ENCODE data around the gene WDR41. TPM values are rescaled to one million over a fixed set of nuclear protein-coding genes. Genes with fewer than 3 reads are reported as not detected.
"Not testable (repeated sequence)": the region's sequence is repeated elsewhere in the genome, so short reads cannot be mapped to it uniquely, and the experiment has no call there.

The WDR41 gene
- polyA plus RNA-seq, 1 experiment = 112 TPM

DNA sequence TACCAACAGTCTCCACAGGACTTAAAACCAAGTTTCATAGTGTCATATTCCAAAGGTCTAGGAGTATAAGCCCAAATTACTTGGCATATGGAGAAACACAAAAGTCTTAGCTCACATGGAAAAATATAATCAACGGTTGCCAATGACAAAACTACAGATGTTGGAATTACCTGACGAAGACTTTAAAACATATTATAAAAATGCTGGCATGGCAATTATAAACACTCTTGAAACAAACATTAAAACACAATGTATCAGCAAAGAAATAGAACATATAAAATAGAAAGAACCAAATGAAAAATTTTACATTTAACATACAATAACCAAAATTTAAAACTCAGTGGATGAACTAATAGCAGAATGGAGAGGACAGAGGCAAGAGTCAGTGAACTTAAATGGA, 7.9 kb upstream of the WDR41 start:
- ChIA-PET CTCF (interaction anchor here (3.5 kb wide), 1 partner anchor 8 kb away, joined by 10 read pairs; the partner anchor contains the start of gene WDR41), POLR2A (no interaction called here)
- no peak for DNase-seq (ENCODE audit: low read depth)
- Histone ChIP-seq H3K36me3 (ENCODE audit: control insufficient read depth, insufficient read depth, low read length) (no peaks in the 10 kb centered on the region), H3K4me3 (ENCODE audit: low read depth, low read length) (no peak overlapping the region), H3K27me3 (ENCODE audit: control insufficient read depth, insufficient read depth, low read length) (peaks cover 4% of the 10 kb centered on the region)
- TF ChIP-seq, protein P1, sequence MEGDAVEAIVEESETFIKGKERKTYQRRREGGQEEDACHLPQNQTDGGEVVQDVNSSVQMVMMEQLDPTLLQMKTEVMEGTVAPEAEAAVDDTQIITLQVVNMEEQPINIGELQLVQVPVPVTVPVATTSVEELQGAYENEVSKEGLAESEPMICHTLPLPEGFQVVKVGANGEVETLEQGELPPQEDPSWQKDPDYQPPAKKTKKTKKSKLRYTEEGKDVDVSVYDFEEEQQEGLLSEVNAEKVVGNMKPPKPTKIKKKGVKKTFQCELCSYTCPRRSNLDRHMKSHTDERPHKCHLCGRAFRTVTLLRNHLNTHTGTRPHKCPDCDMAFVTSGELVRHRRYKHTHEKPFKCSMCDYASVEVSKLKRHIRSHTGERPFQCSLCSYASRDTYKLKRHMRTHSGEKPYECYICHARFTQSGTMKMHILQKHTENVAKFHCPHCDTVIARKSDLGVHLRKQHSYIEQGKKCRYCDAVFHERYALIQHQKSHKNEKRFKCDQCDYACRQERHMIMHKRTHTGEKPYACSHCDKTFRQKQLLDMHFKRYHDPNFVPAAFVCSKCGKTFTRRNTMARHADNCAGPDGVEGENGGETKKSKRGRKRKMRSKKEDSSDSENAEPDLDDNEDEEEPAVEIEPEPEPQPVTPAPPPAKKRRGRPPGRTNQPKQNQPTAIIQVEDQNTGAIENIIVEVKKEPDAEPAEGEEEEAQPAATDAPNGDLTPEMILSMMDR (IDR thresholded peaks at IDR 0.05; ENCODE audit: insufficient read depth, low read depth, low read length) = no peak

DNA sequence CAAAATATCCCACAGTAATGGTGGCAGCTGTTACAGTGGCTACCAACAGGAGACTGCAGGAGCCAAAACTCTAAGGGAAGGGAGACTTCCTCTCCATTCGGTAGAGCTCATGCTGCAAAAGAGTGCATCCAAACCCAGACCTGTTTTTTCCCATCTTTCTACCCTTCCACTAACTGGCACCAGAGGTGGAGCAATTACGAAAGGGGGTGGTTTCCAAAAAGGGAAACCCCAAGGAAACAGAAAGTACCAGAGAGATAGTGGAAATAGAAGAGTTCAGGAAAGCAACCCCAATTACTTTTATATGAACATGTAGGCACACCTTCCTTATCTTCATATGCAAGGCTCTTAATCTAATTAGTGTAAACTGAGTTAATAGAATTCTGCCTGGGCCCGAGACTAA, 7.3 kb upstream of the WDR41 start:
- Histone ChIP-seq H3K36me3 (ENCODE audit: control insufficient read depth, insufficient read depth, low read length) (no peaks in the 10 kb centered on the region), H3K27me3 (ENCODE audit: control insufficient read depth, insufficient read depth, low read length) (peaks cover 4% of the 10 kb centered on the region), H3K4me3 (ENCODE audit: low read depth, low read length) (no peak overlapping the region)
- ChIA-PET POLR2A (no interaction called here), CTCF (no interaction called here)
- TF ChIP-seq, protein P1 (IDR thresholded peaks at IDR 0.05; ENCODE audit: insufficient read depth, low read depth, low read length) = no peak
- DNase-seq (ENCODE audit: low read depth) = no peak

GRCh38 chr5:77498952-77499351, 6.8 kb upstream of the WDR41 start:
- Histone ChIP-seq H3K4me3 (ENCODE audit: low read depth, low read length) (no peak overlapping the region), H3K27me3 (ENCODE audit: control insufficient read depth, insufficient read depth, low read length) (peaks cover 4% of the 10 kb centered on the region), H3K36me3 (ENCODE audit: control insufficient read depth, insufficient read depth, low read length) (no peaks in the 10 kb centered on the region)
- TF ChIP-seq, protein P1 (IDR thresholded peaks at IDR 0.05; ENCODE audit: insufficient read depth, low read depth, low read length) = no peak
- no peak for DNase-seq (ENCODE audit: low read depth)
- POLR2A ChIA-PET = no interaction called here
- CTCF ChIA-PET = no interaction called here

DNA sequence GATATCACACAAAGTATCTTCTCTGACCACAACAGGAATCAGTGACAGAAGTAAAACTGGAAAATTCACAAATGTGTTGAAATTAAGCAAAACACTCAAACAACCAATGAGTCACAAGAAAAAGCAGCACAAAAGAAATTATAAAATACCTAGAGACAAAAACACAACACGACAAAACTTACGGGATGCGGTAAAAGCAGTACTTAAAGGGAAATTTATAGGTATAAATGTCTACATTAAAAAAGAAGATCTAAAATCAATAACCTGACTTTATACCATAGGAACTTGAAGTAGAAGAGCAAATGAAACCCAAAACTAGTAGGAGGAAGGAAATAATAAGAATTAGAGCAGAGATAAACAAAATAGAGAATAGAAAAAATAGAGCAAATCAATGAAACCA, 2.8 kb upstream of the WDR41 start:
- no peak overlapping the region for H3K4me3 ChIP-seq (ENCODE audit: low read depth, low read length)
- ChIA-PET POLR2A (no interaction called here), CTCF (no interaction called here)
- no peak for DNase-seq (ENCODE audit: low read depth)
- TF ChIP-seq, protein P1 (IDR thresholded peaks at IDR 0.05; ENCODE audit: insufficient read depth, low read depth, low read length) = no peak
- no peaks in the 10 kb centered on the region for H3K36me3 ChIP-seq (ENCODE audit: control insufficient read depth, insufficient read depth, low read length)
- peaks cover 4% of the 10 kb centered on the region for H3K27me3 ChIP-seq (ENCODE audit: control insufficient read depth, insufficient read depth, low read length)

GRCh38 chr5:77492653-77493000, 511 bp upstream of the WDR41 start:
- POLR2A ChIA-PET = interaction anchor here (0.6 to 1.3 kb wide), 2 partner anchors 132 to 347 kb away, joined by 3 to 5 read pairs; no protein-coding TSS in a partner anchor
- TF ChIP-seq, protein P1 (IDR thresholded peaks at IDR 0.05; ENCODE audit: insufficient read depth, low read depth, low read length) = no peak
- Histone ChIP-seq H3K36me3 (ENCODE audit: control insufficient read depth, insufficient read depth, low read length) (0 out of 2 replicates have a peak, but pooled peaks cover 1% of the 10 kb centered on the region), H3K4me3 (ENCODE audit: low read depth, low read length) (peak overlapping the region; percentile 26), H3K27me3 (ENCODE audit: control insufficient read depth, insufficient read depth, low read length) (no peaks in the 10 kb centered on the region; the same call in 1 of the 2 replicates)
- CTCF ChIA-PET = interaction anchor here (0.6 to 3.1 kb wide), 33 partner anchors 9 to 774 kb away, joined by 3 to 41 read pairs (median 4); partner anchors contain the start of gene PDE8B
- DNase-seq (ENCODE audit: low read depth) = no peak

- H3K36me3 ChIP-seq (ENCODE audit: control insufficient read depth, insufficient read depth, low read length); DNase-seq (ENCODE audit: low read depth); H3K27me3 ChIP-seq (ENCODE audit: control insufficient read depth, insufficient read depth, low read length): not testable (repeated sequence)
- peak overlapping the region; percentile 86 for H3K4me3 ChIP-seq (ENCODE audit: low read depth, low read length)
- ChIA-PET CTCF (interaction anchor here (1.0 to 3.1 kb wide), 4 partner anchors 11 to 347 kb away, joined by 3 to 41 read pairs (median 14); no protein-coding TSS in a partner anchor), POLR2A (interaction anchor here (1.0 kb wide), 1 partner anchor 100 kb away, joined by 3 read pairs; no protein-coding TSS in a partner anchor)
Observed at GRCh38 chr5:77490741-77491344, 1.3 kb downstream of the WDR41 start.
